ENCODE results near the gene NAV3. TPM values are rescaled to one million over a fixed set of nuclear protein-coding genes. Genes with fewer than 3 reads are reported as not detected.

Gene NAV3
- polyA plus RNA-seq, 3 donors from 2014 or later = not detected

DNA sequence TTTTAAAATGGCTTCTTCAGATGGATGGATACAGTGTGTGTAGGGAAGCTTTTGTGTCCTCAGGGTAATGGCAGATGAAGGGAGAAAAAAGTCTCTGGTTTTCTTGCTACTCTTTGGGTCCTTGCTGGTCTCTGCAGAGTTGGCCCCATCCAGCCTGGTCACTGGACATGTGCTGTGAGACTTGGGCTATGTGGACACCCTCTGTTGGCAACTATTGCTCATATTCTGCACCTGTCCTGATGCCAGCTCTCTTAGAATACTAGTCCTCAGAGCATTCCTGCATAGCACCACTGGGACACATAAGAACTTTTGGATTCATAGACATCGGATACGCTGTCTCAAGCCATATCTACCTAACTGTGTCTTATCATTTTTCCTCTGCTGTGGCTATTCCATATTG, 20.0 kb downstream of the NAV3 start:
- H3K27ac Mint-ChIP-seq = no peak overlapping the region
- H3K27me3 Mint-ChIP-seq (ENCODE audit: low read depth in 3 of 3) = peaks cover 0 to 2% (median 0%) of the 10 kb centered on the region in 3 donors
- H3K4me3 Mint-ChIP-seq = no peak overlapping the region
- H3K9me3 Mint-ChIP-seq = peaks cover 0 to 49% (median 7%) of the 10 kb centered on the region in 6 donors
- no peaks in the 10 kb centered on the region for H3K36me3 Mint-ChIP-seq
- no peak for DNase-seq
- no peaks in the 10 kb centered on the region for H3K4me1 Mint-ChIP-seq

DNA sequence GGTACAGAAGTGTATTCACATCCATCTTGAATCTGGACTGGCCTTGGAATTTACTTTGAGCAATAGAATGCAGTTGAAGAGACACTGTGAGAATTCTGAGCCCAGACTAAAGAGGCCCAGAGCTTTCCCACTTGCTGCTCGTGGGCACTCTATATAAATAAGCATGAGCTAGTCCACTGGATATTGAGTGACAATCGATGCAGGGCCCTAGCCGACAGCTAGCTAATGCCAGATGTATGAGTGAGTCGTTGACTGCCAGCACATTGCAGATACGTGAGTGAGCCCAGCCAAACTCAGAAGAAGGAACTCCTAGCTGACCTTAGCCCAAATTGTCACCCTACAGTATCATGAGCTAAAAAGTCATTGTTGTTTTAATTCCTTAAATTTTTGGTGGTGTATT, 24.9 kb downstream of the NAV3 start:
- Mint-ChIP-seq H3K27me3 (ENCODE audit: low read depth in 3 of 3) (no peaks in the 10 kb centered on the region), H3K27ac (no peak overlapping the region), H3K36me3 (no peaks in the 10 kb centered on the region), H3K4me3 (no peak overlapping the region), H3K9me3 (peaks cover 0 to 28% (median 11%) of the 10 kb centered on the region in 6 donors), H3K4me1 (no peaks in the 10 kb centered on the region)
- DNase-seq = no peak

DNA sequence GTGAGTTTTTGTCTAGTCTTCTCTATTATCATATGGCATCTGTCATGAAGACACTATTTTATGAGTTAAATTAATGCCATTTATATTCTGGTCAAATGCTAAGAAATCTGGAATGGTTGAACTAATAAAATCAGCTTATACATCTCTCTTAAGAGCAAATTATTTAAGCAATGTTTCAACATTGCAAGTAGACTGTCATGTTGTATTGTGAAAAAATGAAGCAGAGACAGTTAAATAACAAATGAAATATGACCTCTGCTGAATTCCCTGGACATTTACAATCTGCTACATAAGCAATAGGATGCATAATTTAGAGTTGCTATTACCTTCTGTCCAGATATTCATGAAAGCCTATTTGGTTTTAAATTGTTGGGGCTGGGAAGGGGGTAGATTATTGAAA, 30.6 kb downstream of the NAV3 start:
- no peak overlapping the region for H3K27ac Mint-ChIP-seq
- H3K9me3 Mint-ChIP-seq = peaks cover 4 to 32% (median 8%) of the 10 kb centered on the region in 6 donors
- H3K27me3 Mint-ChIP-seq (ENCODE audit: low read depth in 3 of 3) = peaks cover 0 to 1% (median 0%) of the 10 kb centered on the region in 3 donors
- H3K4me3 Mint-ChIP-seq = no peak overlapping the region
- H3K36me3 Mint-ChIP-seq = no peaks in the 10 kb centered on the region
- no peak for DNase-seq
- H3K4me1 Mint-ChIP-seq = no peaks in the 10 kb centered on the region

DNA sequence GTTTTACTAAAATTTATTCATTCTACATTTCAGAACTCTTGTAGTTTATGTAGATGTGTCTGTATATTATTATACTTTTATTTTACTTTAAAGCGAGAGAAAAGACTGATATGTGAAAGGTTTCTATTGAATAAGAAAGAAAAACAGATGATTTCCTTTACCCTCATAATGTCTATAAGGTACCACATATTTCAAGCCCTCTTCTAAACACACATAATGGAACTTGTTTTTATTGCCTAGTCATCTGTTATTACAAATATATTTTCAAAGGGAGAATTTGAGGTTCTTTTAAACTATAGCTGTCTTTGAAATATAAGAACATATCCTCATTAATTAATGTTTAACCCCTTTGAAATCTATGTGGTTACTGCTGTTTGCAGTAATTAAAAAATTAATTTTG, 34.5 kb downstream of the NAV3 start:
- Mint-ChIP-seq H3K27me3 (ENCODE audit: low read depth in 3 of 3) (peaks cover 0 to 1% (median 0%) of the 10 kb centered on the region in 3 donors), H3K4me1 (no peaks in the 10 kb centered on the region), H3K36me3 (no peaks in the 10 kb centered on the region), H3K9me3 (peaks cover 4 to 43% (median 12%) of the 10 kb centered on the region in 6 donors), H3K27ac (no peak overlapping the region), H3K4me3 (no peak overlapping the region)
- DNase-seq = no peak

DNA sequence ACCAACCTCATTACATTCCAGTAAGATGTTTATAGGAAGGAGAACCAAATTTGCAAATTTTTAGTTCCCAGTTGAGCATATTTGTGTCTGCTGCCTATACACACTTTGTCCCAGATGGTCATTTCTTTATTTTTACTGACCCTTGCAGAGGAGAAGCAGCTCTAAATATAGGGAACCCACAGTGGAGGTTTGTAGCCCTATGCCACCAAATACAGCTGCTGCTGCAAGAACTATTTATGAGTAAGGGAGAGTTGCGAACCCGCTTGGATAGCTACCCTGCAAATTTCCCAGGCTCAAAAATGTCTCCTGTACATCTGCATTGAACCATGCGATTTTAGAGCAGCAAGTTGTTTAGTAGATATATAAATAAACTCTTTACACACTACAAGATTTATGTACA, 48.2 kb downstream of the NAV3 start:
- H3K27ac Mint-ChIP-seq = no peak overlapping the region
- H3K9me3 Mint-ChIP-seq = peaks cover 0 to 26% (median 12%) of the 10 kb centered on the region in 6 donors
- H3K4me1 Mint-ChIP-seq = no peaks in the 10 kb centered on the region
- no peaks in the 10 kb centered on the region for H3K27me3 Mint-ChIP-seq (ENCODE audit: low read depth in 3 of 3)
- no peak for DNase-seq
- no peak overlapping the region for H3K4me3 Mint-ChIP-seq
- H3K36me3 Mint-ChIP-seq = no peaks in the 10 kb centered on the region

DNA sequence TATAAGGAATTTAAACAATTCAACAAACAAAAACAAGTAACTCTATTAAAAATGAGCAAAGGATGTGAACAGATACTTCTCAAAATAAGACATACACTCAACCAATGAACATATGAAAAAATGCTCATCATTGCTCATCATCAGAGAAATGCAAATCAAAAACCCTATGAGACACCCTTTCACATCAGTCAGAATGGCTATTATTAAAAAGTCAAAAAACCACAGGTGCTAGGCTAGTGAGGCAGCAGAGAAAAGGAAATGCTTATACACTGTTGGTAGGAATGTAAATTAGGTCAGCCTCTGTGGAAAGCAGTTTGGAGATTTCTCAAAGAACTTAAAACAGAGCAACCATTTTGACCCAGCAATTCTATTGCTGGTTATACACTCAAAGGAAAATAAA, 52.0 kb downstream of the NAV3 start:
- H3K27me3 Mint-ChIP-seq (ENCODE audit: low read depth in 3 of 3) = no peaks in the 10 kb centered on the region
- H3K4me3 Mint-ChIP-seq = no peak overlapping the region
- H3K36me3 Mint-ChIP-seq = no peaks in the 10 kb centered on the region

DNA sequence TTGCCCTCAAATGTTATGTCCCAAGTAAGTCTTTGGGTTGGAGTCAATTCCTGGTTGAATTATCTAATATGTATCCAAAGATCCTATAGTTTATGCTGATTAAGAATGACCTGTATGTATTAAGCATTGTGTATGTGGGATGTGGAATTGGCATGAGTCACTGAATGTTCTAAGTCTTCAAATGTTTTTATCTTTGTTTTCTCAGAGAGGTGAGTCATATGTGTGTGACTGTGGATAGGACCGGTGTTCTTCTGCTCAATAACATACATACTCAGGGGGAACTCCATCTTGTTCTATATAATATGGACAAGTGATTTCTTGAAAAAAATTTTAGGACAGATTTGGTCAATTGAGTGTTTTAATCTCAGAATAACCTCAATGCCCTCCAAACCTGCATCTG, 57.9 kb downstream of the NAV3 start:
- Mint-ChIP-seq H3K9me3 (peaks cover 2 to 34% (median 15%) of the 10 kb centered on the region in 6 donors), H3K4me3 (no peak overlapping the region), H3K27me3 (ENCODE audit: low read depth in 3 of 3) (no peaks in the 10 kb centered on the region), H3K27ac (no peak overlapping the region), H3K4me1 (no peaks in the 10 kb centered on the region), H3K36me3 (no peaks in the 10 kb centered on the region)
- no peak for DNase-seq

More for the DNA sequence above, 52.0 kb downstream of the NAV3 start:
- no peak overlapping the region for H3K27ac Mint-ChIP-seq
- DNase-seq = no peak
- no peaks in the 10 kb centered on the region for H3K4me1 Mint-ChIP-seq
- H3K9me3 Mint-ChIP-seq = peaks cover 3 to 40% (median 15%) of the 10 kb centered on the region in 6 donors

DNA sequence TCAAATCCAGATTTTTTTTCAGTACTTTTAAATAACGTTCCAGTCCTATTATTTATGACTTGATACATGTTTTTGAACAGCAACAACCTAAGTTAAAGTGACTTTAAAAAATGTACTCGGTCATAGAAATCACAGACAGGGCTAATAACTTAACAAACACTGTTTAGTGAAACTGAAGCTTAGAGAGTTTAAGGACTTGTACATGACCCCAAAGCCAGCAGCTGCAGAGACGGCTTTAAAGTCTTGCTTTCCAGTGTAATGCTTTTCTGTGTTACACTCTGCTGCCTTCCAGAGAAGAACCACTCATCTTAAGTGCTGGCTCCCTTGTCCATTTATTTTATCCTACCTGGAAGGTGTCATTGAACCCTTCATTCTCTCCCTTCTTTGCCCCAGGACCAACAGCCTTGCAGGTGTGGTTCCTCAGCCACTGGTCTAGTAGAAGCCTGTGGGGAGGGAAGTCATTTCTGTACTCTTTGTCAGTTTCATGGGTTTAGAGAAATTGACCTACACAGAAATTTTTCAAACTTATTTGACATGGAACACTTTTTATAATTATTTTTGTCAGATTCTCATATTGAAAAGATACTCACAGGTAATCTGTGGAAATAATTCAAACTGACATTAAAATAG, 60.9 kb downstream of the NAV3 start:
- Mint-ChIP-seq H3K4me3 (no peak overlapping the region), H3K27me3 (ENCODE audit: low read depth in 3 of 3) (peaks cover 0 to under 1% (median 0%) of the 10 kb centered on the region in 3 donors), H3K4me1 (no peaks in the 10 kb centered on the region), H3K36me3 (no peaks in the 10 kb centered on the region), H3K27ac (no peak overlapping the region), H3K9me3 (peaks cover 4 to 37% (median 9%) of the 10 kb centered on the region in 6 donors)
- no peak for DNase-seq

DNA sequence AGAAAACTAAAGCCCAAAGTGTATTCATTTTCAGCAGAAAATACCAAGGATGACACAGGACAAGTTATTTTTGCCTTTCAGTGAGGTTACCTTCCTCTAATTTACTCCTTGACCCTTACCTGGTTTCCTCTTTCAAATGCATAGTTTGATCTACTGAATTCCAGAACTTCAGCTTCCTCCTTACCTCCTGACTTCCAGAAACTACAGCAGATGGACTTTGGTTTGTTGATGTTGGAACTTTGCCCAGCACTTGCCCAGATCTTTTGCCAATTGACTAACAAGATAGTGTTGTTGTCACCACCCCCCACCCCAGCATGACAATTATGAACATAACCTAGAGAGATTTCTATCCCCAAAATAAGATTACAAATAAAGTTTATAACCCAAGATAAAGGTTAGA, 63.2 kb downstream of the NAV3 start:
- no peaks in the 10 kb centered on the region for H3K36me3 Mint-ChIP-seq
- peaks cover 0 to 1% (median 0%) of the 10 kb centered on the region in 3 donors for H3K27me3 Mint-ChIP-seq (ENCODE audit: low read depth in 3 of 3)
- H3K9me3 Mint-ChIP-seq = peaks cover 3 to 38% (median 5%) of the 10 kb centered on the region in 6 donors
- no peak overlapping the region for H3K27ac Mint-ChIP-seq
- H3K4me3 Mint-ChIP-seq = no peak overlapping the region
- no peak for DNase-seq
- no peaks in the 10 kb centered on the region for H3K4me1 Mint-ChIP-seq

DNA sequence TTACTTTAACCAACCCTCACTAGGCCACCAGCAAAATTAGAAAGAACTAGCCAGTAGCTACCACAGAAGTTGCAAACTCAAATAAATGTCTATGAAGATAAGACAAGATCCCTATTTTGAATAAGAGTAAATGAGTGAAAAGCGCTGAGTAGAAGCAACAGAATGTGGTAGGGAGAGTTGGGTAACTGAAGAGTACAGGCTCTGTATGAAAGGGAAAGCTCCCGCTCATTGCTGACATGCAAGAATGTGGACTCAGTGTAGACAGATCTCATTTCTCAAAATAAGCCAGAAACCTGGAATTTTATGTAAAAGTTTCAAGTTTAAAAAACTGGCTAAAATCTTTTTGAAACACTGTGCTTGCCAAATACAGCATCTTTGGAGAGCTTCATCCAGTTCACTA, 63.9 kb downstream of the NAV3 start:
- Mint-ChIP-seq H3K4me1 (no peaks in the 10 kb centered on the region), H3K36me3 (no peaks in the 10 kb centered on the region), H3K27ac (no peak overlapping the region), H3K9me3 (peaks cover 2 to 37% (median 4%) of the 10 kb centered on the region in 6 donors), H3K4me3 (no peak overlapping the region), H3K27me3 (ENCODE audit: low read depth in 3 of 3) (peaks cover 0 to 1% (median 0%) of the 10 kb centered on the region in 3 donors)
- no peak for DNase-seq

DNA sequence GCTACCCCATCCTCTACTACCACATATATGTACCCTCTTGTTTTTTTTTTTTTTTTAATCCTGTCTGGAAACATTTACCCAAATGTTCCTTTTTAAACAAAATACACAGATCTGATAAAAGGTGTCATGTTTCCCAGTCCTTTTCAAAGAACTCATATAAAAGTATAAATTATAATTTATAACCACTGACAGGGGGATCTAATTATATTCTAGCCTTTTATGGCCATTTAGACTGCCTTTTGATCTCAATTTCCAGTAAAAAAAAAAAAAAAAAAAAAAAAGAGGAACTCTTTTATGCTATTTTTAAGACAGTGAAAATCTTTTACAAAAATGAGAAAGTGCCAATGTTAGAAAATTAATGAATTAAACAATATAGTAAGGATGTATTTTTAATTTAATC, 65.0 kb downstream of the NAV3 start:
- Mint-ChIP-seq H3K27ac (no peak overlapping the region), H3K36me3 (no peaks in the 10 kb centered on the region), H3K4me3 (no peak overlapping the region), H3K27me3 (ENCODE audit: low read depth in 3 of 3) (peaks cover 0 to 1% (median 0%) of the 10 kb centered on the region in 3 donors), H3K9me3 (peaks cover 3 to 41% (median 6%) of the 10 kb centered on the region in 6 donors), H3K4me1 (no peaks in the 10 kb centered on the region)
- DNase-seq = no peak

DNA sequence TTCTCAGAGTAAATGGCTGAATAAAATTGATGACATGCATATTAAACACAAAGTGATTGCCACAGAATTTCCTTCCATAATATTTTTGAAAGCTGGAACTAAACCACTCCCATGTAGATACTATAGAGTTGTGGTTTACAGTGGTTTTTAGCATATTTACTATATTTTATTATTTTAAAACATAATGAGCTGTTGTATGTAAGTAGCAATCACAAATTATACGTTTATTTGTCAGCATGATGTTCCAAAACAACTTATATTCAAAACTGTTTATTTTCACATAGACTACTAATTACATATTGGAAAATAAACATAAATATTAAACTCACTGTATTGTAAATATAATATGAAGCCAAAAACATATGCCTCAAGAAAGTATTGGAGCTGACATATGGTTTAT, 77.2 kb downstream of the NAV3 start:
- no peak for DNase-seq
- Mint-ChIP-seq H3K9me3 (peaks cover 3 to 27% (median 10%) of the 10 kb centered on the region in 6 donors), H3K4me3 (no peak overlapping the region), H3K4me1 (no peaks in the 10 kb centered on the region), H3K27ac (no peak overlapping the region), H3K36me3 (no peaks in the 10 kb centered on the region), H3K27me3 (ENCODE audit: low read depth in 3 of 3) (no peaks in the 10 kb centered on the region)

DNA sequence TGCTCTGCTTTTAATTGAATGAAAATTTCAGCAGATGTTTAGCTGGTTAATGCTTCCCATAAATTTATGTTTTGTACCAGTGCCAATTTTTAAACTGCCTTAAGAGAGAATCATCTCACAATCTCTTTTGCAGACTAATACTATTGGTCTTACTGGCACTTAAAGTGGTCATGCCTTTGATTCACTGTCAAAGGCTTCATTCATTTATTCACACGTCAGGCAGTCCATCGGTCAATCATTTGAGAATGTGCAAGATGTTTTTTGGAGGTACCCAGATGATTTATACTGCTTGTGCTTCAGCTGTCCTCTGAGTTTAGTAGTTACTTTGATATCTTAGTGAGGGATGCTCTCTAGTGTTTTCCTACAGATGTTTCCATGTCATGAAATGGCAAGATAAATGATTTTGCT, 83.4 kb downstream of the NAV3 start:
- no peaks in the 10 kb centered on the region for H3K36me3 Mint-ChIP-seq
- H3K27me3 Mint-ChIP-seq (ENCODE audit: low read depth in 3 of 3) = no peaks in the 10 kb centered on the region
- DNase-seq = no peak
- no peaks in the 10 kb centered on the region for H3K4me1 Mint-ChIP-seq
- no peak overlapping the region for H3K27ac Mint-ChIP-seq
- H3K9me3 Mint-ChIP-seq = peaks cover 6 to 27% (median 12%) of the 10 kb centered on the region in 6 donors
- no peak overlapping the region for H3K4me3 Mint-ChIP-seq

DNA sequence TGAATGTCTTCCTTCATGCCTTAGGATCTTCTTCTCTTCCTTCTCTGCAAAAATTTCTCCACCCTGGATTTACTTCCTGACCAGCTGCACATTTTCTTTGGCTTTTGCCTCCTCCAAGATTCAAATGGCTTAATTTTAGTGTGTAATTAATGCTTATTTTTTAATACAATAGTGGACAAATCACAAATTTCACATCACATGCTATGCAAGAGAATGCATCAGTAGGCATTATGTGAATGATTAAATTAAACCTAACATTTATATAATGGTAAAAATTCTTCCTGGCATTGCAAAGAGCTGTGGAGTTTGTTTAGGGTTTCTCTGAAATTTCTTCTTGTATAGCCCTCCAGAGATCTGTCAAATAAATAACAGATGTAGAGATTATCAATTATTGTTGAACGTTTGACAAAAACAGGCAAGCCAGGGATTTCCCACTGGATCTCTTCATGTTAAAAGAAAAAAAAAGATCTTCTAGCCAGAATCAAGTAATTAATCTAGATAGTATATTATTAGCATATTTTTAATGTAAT, 84.4 kb downstream of the NAV3 start:
- H3K4me1 Mint-ChIP-seq = no peaks in the 10 kb centered on the region
- DNase-seq = no peak
- H3K9me3 Mint-ChIP-seq = peaks cover 4 to 23% (median 12%) of the 10 kb centered on the region in 6 donors
- no peak overlapping the region for H3K4me3 Mint-ChIP-seq
- H3K36me3 Mint-ChIP-seq = no peaks in the 10 kb centered on the region
- no peaks in the 10 kb centered on the region for H3K27me3 Mint-ChIP-seq (ENCODE audit: low read depth in 3 of 3)
- H3K27ac Mint-ChIP-seq = no peak overlapping the region

DNA sequence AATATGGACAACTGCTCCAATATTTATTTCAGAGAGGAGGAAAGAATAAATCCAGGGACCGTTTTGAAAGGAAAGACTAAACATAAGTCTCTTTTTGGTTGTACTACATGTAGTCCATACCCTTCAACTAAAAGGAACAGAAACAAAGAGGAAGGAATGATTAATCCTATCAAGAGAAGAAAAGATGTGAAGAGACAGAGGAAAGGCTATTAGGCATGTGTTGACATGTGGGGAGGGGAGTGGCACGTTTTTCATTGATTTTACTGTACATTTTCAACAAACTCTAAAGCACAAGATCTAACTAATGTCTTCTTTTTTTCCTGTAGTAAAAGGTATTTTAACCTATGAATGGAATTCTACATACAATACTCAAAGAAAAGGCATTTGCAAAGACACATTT, 85.6 kb downstream of the NAV3 start:
- no peak for DNase-seq
- H3K9me3 Mint-ChIP-seq = peaks cover 4 to 14% (median 10%) of the 10 kb centered on the region in 6 donors
- H3K4me3 Mint-ChIP-seq = no peak overlapping the region
- H3K27me3 Mint-ChIP-seq (ENCODE audit: low read depth in 3 of 3) = no peaks in the 10 kb centered on the region
- no peaks in the 10 kb centered on the region for H3K4me1 Mint-ChIP-seq
- no peak overlapping the region for H3K27ac Mint-ChIP-seq
- H3K36me3 Mint-ChIP-seq = no peaks in the 10 kb centered on the region

Measured in immature natural killer cell (primary cell).